Lower leg skin (tissue), 3 donors: Measurements from ENCODE around the gene KLHL4.

ENCODE experiments used
- CTCF ChIP-seq, 3 donors: fragments of 450-650 bp; IDR thresholded peaks; one replicate each; pipeline ENCODE4 v1.5.1; 2016; ENCODE audit warnings: antibody characterized with exemption in 3 of 3, mild to moderate bottlenecking in 3 of 3, moderate library complexity in 2 of 3
- POLR2A ChIP-seq, 2 donors: fragments of 450-650 bp; IDR thresholded peaks; one replicate each; pipeline ENCODE4 v1.6.1; 2016 to 2017; ENCODE audit warnings: antibody characterized with exemption in 2 of 2, mild to moderate bottlenecking in 1 of 2, moderate library complexity in 1 of 2

GRCh38 chrX:87583679-87584078 lies 66.1 kb downstream of the KLHL4 start:
- TF ChIP-seq CTCF (IDR thresholded peaks at IDR 0.05): no peak
- no peak for TF ChIP-seq POLR2A (IDR thresholded peaks at IDR 0.05)
